HG03469 (cell line): ENCODE measurements around the gene BRD2.

Experiments
- ATAC-seq: cut with Tn5 transposase; IDR thresholded peaks from one replicate; pipeline ENCODE4 v1.9.1; 2021; ENCODE audit warnings: mild to moderate bottlenecking, moderate library complexity, moderate number of reproducible peaks; ENCODE audit not compliant: unreplicated experiment

Gene BRD2

DNA sequence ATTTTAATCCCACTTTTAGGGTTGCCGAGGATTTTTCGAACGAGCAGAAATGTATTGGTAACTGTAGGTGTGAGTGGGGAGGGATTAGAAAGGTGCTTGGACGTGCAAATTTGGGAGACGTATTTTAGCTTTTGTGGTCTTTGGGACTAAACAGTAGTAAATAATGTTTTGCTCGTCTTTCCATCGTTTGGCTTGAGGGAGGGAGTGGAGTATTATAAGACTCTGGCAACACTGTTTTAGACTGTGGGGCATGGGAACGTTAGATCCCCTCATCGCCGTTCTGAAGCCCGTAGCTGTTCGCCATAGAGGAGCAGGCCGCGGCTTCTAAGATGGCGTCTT lies 2.8 kb downstream of the BRD2 start:
- no peak for ATAC-seq

DNA sequence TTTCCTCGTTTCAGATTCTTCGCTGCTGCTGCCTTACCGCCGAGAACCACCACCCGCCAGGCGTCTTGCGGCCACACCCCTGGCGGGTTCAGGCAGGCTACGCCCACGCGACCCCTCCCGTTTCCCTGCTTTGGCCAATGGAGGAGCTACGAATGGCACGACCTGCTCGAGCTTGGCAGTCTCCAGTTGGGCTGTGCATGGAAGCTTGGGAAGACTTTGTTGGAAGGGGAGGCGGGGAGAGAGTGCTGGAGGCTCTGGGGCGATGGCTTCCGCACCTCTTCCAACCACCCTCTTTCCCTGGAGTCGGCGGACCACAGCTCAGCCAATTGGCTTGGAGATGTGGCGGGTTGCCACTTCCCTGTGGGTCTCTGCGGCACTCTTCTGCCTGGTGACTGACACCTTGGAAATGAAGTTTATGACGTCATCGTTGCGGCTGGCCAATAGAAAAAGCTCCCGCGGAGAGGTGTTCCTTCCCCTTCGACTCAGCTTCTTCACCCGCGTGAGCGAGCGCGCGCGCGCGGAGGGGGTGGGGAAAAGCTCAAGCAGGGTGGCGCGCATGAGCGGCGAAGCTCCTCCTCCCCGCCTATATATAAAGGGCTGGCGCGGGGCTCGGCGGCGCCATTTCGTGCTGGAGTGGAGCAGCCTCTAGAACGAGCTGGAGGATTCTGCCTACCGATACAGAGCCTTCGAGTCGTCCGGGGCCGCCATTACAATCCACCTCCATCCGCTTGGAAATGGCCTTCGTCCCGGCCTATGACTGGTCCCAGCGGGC lies 3.4 kb downstream of the BRD2 start:
- peak; percentile 46 for ATAC-seq

DNA sequence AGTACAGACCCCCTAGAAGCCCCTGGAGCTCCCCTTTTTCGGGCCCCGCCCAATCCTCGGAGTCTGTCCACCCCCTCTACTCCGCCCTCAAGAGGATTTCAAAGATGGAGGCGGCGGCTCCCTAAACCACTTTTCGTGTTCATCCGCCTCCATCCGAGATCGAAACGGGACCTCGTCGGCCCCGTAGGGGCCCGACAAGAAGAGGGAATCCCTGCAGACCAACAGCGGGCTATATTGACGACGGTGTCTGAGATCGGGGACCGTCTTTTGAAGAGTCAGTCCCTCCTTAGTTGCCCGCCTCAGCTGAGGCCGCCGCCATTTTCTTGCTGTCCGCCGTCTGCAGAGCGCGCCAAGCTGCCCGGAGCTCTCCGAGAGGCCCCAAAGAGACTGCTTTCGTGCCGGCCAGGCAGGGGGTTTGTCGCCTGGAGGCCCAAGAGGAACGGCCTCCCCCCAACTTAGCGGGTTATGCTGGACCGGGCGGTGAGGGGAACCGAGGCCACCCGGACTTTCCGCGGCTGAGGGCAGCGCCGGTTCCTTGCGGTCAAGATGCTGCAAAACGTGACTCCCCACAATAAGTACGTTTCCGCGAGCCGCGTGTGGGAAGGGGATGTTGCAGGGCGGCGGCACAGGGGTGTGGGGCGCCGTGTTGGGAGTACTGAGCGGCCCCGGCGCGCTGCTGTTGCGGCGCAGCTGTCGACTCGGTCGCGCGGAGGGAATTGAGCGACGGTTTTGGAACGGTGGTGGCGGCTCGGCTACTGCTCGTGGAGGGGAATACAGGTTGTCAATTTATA lies 4.2 kb downstream of the BRD2 start:
- ATAC-seq = no peak

DNA sequence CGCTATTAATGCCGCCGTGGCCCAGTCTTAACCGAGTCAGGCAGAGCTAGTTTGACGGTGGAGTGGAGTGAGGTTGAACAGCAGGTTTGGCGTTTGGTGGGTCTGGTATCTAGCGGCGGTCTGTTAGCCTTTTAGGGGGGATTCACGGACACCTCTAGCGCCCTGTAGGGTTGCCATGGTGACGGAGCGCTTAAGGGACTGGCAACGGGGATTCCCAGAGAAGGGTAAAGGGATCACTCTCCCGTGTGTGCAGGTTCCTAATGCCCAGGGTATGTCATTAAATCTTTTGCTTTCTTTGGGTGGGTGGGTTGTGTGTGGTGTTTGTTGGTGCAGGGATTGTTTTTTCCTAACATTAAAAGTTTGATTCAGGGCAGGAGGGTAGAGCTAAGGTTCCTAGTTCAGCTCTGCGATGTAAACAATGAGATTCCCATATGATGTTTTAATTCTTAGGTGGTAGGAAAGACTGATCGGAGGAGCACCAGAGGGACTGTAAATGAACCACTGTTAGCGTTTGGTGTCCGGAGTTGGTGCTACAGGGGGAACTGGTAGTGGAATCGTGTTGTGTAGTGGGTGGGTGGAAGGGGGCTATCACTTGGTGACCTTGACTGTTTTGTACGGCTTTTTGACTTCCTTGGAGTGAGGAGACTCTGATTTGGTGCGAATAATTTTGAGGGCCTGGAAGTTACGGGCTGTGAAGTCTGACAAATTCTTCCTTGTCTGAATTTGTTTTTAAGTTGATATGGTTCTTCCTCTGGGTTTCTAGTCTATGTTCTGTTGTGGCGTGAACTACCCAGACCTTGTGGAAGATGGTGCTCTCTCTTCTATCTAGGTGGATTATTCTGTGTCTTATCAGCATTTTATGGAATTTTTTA lies 5.0 kb downstream of the BRD2 start:
- ATAC-seq = no peak

DNA sequence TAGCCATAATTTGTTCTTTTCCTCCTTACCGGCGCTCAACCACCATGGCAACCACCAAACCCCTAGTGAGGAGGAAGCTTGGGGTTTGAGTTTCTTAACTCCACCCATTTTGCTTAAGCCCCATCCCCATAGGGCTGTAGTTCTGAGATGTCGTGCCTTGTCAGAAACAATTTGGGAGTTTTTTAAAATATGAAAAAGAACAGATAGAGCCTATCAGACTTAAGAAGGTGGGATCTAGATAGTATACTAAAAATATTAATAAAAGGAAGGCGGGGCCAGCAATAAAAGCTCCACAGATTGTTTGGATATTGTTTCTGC lies 5.6 kb downstream of the BRD2 start:
- no peak for ATAC-seq

DNA sequence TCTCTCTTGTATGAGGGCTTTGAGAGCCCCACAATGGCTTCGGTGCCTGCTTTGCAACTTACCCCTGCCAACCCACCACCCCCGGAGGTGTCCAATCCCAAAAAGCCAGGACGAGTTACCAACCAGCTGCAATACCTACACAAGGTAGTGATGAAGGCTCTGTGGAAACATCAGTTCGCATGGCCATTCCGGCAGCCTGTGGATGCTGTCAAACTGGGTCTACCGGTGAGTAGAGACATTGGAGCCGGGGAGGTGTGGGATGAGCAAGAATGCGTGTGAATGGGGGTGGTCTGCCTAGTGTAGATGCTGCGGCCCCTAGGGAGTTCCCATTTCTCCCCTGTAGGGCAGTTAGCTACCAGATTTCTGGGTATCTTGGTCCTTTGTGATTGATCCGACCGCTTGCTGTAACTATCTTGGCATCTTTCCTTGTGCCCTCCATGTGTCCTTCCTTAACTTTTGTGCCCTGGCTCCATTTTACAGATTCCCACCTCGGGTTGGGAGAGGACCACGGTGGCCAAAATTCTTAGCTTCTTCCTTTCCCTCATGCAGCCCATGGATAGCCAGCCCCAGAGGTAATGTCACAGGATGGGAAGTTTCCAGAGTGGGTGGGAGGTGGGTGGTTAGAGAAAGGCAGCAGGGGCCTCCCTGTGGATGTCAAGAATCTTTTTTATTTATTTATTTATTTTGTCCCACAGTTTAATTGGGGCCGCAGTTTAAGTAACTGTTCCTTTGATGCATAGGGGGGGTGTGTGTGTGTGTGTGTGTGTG lies 6.3 kb downstream of the BRD2 start:
- ATAC-seq = no peak

DNA sequence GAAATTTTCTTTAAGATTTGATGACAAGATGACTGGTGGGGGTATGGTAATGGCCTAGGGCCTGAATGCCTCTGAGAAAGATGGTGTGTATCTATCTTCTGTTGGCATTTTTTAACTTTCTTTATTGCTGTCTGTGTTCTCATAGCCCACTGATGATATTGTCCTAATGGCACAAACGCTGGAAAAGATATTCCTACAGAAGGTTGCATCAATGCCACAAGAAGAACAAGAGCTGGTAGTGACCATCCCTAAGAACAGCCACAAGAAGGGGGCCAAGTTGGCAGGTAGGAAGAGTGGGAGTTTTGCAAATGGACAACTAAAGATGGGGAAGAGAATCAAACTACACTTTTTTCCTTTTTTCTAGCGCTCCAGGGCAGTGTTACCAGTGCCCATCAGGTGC lies 7.5 kb downstream of the BRD2 start:
- ATAC-seq = no peak

DNA sequence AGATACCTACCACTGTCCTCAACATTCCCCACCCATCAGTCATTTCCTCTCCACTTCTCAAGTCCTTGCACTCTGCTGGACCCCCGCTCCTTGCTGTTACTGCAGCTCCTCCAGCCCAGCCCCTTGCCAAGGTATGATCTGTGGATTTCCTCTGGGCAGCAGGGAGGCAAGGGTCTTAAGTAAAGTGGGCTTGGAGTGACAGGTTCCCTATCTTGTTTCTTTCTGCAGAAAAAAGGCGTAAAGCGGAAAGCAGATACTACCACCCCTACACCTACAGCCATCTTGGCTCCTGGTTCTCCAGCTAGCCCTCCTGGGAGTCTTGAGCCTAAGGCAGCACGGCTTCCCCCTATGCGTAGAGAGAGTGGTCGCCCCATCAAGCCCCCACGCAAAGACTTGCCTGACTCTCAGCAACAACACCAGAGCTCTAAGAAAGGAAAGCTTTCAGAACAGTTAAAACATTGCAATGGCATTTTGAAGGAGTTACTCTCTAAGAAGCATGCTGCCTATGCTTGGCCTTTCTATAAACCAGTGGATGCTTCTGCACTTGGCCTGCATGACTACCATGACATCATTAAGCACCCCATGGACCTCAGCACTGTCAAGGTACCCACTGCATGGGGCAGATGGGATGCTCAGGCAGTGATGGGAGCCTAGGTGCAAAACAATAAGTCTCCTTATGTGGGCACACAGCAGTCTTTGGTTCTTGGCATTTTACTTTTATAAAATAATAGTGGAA lies 8.1 kb downstream of the BRD2 start:
- ATAC-seq = no peak

DNA sequence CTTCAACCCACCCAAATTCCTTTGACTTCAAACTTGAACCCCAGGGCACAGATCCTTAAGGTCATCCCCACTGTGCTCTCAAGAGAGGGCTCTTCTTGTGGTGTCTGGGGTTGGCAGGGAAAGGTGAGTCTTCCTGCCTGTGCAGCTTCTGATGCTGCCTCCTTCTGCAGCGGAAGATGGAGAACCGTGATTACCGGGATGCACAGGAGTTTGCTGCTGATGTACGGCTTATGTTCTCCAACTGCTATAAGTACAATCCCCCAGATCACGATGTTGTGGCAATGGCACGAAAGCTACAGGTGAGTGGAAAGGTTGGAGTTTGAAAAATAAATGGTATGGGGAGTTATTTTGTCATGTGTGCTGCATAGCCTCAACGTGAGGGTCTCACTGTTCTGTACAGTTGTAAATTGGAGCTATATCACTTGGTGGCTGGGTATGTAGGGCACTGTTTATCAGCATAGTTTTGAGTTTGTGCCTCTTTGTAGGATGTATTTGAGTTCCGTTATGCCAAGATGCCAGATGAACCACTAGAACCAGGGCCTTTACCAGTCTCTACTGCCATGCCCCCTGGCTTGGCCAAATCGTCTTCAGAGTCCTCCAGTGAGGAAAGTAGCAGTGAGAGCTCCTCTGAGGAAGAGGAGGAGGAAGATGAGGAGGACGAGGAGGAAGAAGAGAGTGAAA lies 9.0 kb downstream of the BRD2 start:
- ATAC-seq = no peak

DNA sequence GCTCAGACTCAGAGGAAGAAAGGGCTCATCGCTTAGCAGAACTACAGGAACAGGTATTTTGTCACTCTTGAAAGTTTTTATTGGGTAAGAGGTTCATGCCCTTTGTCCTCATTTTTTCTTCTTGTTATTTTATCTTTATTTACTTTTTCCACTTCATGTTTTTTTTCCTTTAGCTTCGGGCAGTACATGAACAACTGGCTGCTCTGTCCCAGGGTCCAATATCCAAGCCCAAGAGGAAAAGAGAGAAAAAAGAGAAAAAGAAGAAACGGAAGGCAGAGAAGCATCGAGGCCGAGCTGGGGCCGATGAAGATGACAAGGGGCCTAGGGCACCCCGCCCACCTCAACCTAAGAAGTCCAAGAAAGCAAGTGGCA lies 9.5 kb downstream of the BRD2 start:
- ATAC-seq = no peak

DNA sequence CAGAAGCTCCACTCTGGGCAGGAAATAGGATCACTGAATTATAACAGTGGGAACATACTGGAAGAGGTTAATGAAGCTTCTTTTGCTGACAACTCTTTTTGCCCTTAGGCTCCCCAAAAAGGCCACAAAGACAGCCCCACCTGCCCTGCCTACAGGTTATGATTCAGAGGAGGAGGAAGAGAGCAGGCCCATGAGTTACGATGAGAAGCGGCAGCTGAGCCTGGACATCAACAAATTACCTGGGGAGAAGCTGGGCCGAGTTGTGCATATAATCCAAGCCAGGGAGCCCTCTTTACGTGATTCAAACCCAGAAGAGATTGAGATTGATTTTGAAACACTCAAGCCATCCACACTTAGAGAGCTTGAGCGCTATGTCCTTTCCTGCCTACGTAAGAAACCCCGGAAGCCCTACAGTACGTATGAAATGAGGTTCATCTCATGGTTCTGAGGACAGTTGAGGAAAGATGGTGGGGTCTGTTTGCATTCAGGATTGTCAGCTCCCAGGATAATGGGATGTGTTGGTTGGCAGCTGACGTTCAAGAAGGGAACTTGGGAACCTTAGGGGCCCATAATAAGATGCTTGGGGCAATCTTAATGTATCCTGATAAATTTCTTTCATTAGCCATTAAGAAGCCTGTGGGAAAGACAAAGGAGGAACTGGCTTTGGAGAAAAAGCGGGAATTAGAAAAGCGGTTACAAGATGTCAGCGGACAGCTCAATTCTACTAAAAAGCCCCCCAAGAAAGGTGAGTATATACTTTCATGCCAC lies 11.5 kb downstream of the BRD2 start:
- ATAC-seq = no peak

DNA sequence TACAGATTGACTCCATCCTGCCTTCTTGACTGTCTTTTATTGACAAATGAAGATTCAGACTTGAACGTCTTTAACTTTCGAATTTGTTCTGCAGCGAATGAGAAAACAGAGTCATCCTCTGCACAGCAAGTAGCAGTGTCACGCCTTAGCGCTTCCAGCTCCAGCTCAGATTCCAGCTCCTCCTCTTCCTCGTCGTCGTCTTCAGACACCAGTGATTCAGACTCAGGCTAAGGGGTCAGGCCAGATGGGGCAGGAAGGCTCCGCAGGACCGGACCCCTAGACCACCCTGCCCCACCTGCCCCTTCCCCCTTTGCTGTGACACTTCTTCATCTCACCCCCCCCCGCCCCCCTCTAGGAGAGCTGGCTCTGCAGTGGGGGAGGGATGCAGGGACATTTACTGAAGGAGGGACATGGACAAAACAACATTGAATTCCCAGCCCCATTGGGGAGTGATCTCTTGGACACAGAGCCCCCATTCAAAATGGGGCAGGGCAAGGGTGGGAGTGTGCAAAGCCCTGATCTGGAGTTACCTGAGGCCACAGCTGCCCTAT lies 12.2 kb downstream of the BRD2 start:
- ATAC-seq = no peak

DNA sequence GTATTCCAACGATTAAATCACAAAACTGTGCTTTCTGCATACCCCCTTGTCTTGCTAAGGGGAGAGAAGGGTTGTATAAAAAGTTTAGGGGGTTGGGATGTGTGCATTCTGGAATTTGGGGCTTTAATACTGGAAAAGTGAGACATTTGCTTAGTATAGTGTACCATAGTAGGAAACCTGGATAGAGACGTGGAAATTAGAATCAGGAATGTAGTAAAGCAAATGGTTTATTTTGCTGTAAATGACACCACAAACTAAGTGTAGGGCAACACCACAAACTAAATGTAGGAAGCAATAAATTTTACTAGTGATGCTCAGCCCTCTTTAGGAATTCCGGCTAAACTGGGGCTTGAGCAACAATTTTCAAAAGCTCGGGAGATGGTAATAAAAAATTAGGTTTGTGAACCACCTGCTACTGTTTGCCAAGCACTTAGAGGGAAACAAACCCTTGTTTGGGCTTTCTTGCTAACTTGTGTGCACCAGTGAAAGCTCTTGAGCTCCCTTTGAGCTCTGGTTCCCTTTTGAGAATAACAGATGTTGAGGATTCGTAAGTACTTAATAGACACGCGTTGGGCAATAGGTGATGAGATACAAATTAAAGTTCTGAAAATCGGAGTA lies 13.8 kb downstream of the BRD2 start:
- ATAC-seq = no peak

DNA sequence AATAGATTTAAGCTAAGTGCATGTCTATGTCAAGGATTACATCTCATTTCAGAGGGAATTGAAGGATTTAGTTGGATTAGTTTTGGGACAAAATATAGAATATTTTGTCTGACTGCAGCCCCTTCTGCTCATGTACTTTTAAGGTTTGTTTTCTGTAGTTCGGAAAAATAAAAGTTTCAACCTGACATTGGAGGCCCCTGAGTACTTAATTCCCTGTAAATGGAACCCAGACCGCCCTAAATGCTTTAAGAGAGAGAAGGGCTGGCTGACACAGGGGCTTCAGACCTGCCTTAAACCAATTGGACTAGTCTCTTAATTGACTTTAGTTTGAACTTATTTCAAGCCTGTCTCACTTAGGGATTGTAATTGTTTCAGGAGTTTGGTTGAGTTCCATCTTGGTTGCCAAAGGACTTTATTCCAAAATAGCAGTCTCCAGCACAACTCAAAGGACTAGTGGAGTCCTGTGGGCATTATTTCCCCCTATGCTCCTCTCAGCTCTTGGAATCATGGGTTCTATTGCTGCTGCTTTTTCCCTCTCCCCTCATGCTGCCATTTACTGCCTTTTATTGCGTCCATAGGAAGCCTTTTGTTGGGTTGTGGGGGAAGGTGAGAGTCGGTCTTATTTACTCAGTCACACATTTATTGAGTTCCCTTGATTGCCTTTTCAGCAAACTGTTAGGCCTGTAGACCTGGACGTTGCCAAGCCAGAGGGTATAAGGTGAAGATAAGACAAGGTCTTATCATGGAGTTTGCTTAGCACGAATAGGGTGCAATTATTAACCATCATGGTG lies 14.5 kb downstream of the BRD2 start:
- ATAC-seq = no peak

DNA sequence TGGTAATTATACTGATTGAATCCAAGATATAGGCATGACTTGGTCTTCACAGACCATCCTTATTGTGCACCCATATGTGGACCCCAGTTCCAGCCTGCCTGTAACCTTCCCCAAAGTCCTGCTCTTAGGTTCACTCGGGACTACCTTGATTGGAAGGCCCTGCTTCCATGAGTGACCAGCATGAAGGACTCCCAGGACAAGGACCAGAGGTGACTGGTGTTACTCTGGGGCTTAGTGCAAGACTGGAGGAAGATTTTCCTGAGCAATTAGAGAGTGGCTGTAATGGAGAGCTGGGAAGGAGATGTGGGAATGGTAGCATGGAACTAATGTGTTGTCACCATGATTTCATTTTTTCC lies 15.1 kb downstream of the BRD2 start:
- ATAC-seq = no peak

DNA sequence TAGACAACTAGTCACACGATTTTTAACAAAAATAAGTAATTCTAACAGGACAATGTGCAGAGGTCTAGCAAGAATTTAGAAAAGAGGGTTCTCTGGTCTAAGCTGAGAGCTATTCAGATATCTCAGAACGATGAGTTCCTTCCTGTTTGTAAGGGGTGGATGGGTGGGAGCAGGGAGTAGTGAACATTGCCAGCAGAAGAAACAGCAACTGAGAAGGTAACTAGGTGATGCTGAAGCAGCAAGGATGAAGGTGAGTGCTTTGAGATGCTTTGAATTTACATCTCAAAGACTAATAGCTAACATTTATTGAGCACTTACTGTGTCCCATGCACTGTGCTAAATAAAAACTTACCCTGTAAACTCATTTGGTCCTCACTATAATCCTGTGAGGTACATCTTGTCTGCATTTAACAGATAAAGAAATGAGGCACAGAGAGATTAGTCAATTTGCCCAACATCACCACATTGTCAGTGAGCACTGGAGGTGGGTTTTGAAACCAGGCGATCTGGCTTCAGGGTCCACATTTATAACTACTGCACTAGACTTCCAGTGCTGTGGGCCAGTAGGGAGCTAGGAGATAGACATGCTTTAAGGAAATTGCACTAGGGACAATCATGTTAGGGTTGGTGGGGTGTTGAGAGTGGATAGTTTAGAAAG lies 15.7 kb downstream of the BRD2 start:
- no peak for ATAC-seq
